Heart left ventricle (tissue), 13 donors: ENCODE results near the gene CERS5.

ENCODE experiments used
- POLR2A ChIP-seq, 2 donors: fragments of 450-650 bp; IDR thresholded peaks; one replicate each; pipeline ENCODE4 v1.6.1; 2017; ENCODE audit warnings: antibody characterized with exemption in 2 of 2, mild to moderate bottlenecking in 2 of 2, moderate library complexity in 2 of 2
- TF ChIP-seq, protein P1 (sequence below), 12 donors: fragments of 200-600 bp; sonication (generic) in 4 of 12; IDR thresholded peaks; one replicate each; pipeline versions ENCODE4 v1.5.0 to v1.8.0; 2018 to 2022; ENCODE audit warnings: antibody characterized with exemption in 12 of 12, mild to moderate bottlenecking in 5 of 12
- donor health status: ischemic (EF 13 %, LVEDD 7.1; RV severe dilation, severe dysfunction).
- donor health status: DM: no; HTN: yes; CAD: no.
- donor health status: DM: no; HTN: no; CAD: no.
- donor health status: ischemic (EF 25% LVEDD 6.9; RV normal size, moderate dysfunction).
- donor health status: ischemic (EF 25% LVEDD 5.7; RV mildly dilated, moderate dysfunction).
- donor health status: ischemic (EF 35%, LVEDD 5.7; RV mildly dilated, moderate dysfunction).
- donor health status: nonischemic (EF 11% LVEDD 7.7; RV severe dilation, severe dysfunction).
- donor health status: DM: yes; HTN: yes; CAD: no.
- donor health status: PGD.
- donor health status: ischemic (EF 29% LVEDD 5.4; RV normal size, mild dysfunction).
- donor health status: nonischemic (EF 23%, LVEDD 6.1; RV moderate dilation, normal function).

DNA sequence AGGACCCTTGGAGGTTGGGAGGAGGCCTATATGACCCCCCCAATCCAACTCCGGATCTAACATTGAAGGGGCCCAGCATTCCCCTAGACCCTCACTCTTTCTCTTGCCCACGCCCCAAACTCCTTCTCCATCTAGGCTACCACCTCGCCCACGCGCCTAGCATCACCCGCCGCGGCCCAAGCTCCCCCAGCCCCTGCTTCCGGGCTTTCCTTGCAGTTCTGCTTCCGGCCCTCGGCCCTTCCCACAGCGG lies 445 bp downstream of the CERS5 start:
- TF ChIP-seq POLR2A (IDR thresholded peaks at IDR 0.05) = no peak
- TF ChIP-seq, protein P1, sequence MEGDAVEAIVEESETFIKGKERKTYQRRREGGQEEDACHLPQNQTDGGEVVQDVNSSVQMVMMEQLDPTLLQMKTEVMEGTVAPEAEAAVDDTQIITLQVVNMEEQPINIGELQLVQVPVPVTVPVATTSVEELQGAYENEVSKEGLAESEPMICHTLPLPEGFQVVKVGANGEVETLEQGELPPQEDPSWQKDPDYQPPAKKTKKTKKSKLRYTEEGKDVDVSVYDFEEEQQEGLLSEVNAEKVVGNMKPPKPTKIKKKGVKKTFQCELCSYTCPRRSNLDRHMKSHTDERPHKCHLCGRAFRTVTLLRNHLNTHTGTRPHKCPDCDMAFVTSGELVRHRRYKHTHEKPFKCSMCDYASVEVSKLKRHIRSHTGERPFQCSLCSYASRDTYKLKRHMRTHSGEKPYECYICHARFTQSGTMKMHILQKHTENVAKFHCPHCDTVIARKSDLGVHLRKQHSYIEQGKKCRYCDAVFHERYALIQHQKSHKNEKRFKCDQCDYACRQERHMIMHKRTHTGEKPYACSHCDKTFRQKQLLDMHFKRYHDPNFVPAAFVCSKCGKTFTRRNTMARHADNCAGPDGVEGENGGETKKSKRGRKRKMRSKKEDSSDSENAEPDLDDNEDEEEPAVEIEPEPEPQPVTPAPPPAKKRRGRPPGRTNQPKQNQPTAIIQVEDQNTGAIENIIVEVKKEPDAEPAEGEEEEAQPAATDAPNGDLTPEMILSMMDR (IDR thresholded peaks at IDR 0.05) = no peak
